ENCODE data around the gene CEP126. TPM values are rescaled to one million over a fixed set of nuclear protein-coding genes. Genes with fewer than 3 reads are reported as not detected.

CEP126 gene
- total and polyA plus RNA-seq, 2 of the 13 experiments (the other 11 are each of a cell fraction or from before 2014, with no cell fraction given): 1.4 to 1.7 TPM

- Histone ChIP-seq H3K9me3 (ENCODE audit: low read length) (no peaks in the 10 kb centered on the region), H3K27me3 (ENCODE audit: control insufficient read depth in 1 of 2, insufficient read depth in 2 of 2, low read length in 2 of 2) (no peaks in the 10 kb centered on the region), H4K20me1 (ENCODE audit: insufficient read depth, low read length) (no peaks in the 10 kb centered on the region), H3K4me3 (replicated peaks in 1 of 3; ENCODE audit: insufficient read depth in 1 of 3, low read depth in 2 of 3, low read length in 3 of 3) (peak within 1 kb of the TSS; percentile 78 to 85 (median 84)), H3K4me1 (ENCODE audit: insufficient read depth, low read length) (peaks cover 34% of the 10 kb centered on the region), H3K79me2 (ENCODE audit: insufficient read depth, low read length) (no peaks in the 10 kb centered on the region), H3K9ac (ENCODE audit: insufficient read depth, low read depth, low read length) (peak within 1 kb of the TSS; percentile 59), H2AFZ (ENCODE audit: low read length) (peak within 1 kb of the TSS; percentile 85), H3K4me2 (ENCODE audit: low read depth, low read length) (peak within 1 kb of the TSS; percentile 81), H3K27ac (ENCODE audit: extremely low read length, insufficient read depth, low read length) (peak within 1 kb of the TSS; percentile 67), H3K36me3 (replicated peaks in 1 of 2; ENCODE audit: control insufficient read depth in 1 of 2, insufficient read depth in 2 of 2, low read length in 2 of 2) (no peaks in the 10 kb centered on the region)
- no peak for TF ChIP-seq ZBTB40 (IDR thresholded peaks at IDR 0.05)
- no peak for TF ChIP-seq ZBTB40 (CRISPR knock-in tag; IDR thresholded peaks at IDR 0.05)
- no peak for TF ChIP-seq ZNF619 (CRISPR knock-in tag; IDR thresholded peaks at IDR 0.05)
- TF ChIP-seq ARID2 (CRISPR knock-in tag; IDR thresholded peaks at IDR 0.05; ENCODE audit: borderline replicate concordance): no peak
- TF ChIP-seq ATF7-NPFF (CRISPR knock-in tag; IDR thresholded peaks at IDR 0.05; ENCODE audit: low read depth): no peak
- TF ChIP-seq MTF2 (CRISPR knock-in tag; IDR thresholded peaks at IDR 0.05; ENCODE audit: borderline replicate concordance): no peak
- no peak for TF ChIP-seq ZNF326 (CRISPR knock-in tag; IDR thresholded peaks at IDR 0.05; ENCODE audit: borderline replicate concordance)
- no peak for TF ChIP-seq ZNF749 (CRISPR knock-in tag; IDR thresholded peaks at IDR 0.05; ENCODE audit: borderline replicate concordance)
- TF ChIP-seq HDAC2 (CRISPR knock-in tag; IDR thresholded peaks at IDR 0.05): no peak
- TF ChIP-seq, protein P1, sequence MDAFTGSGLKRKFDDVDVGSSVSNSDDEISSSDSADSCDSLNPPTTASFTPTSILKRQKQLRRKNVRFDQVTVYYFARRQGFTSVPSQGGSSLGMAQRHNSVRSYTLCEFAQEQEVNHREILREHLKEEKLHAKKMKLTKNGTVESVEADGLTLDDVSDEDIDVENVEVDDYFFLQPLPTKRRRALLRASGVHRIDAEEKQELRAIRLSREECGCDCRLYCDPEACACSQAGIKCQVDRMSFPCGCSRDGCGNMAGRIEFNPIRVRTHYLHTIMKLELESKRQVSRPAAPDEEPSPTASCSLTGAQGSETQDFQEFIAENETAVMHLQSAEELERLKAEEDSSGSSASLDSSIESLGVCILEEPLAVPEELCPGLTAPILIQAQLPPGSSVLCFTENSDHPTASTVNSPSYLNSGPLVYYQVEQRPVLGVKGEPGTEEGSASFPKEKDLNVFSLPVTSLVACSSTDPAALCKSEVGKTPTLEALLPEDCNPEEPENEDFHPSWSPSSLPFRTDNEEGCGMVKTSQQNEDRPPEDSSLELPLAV (CRISPR knock-in tag; conservative IDR thresholded peaks at IDR 0.05; ENCODE audit: low read depth): no peak
- no peak for TF ChIP-seq GATAD2A (CRISPR knock-in tag; IDR thresholded peaks at IDR 0.05)
- in situ Hi-C loops (cut with HindIII; ENCODE audit: extremely low pct_ligation_motif_present, low pct_unique_long_range_greater_than_20kb): loop anchor here (10.0 kb wide), 1 partner anchor 52 kb away; no protein-coding TSS in a partner anchor
- ChIA-PET POLR2A (no interaction called here), CTCF (ENCODE audit: low intra/inter-chr PET ratio, low total read pairs) (no interaction called here)
- 92% methylated on average over 2 of the region's 2 CpGs for WGBS (ENCODE audit: low lambda C conversion rate)
- FAIRE-seq (no peak), DNase-seq (ENCODE audit: low spot score) (no peak), ATAC-seq (no peak)
- intact Hi-C loops (cut with micrococcal nuclease; ENCODE audit: unreplicated experiment): loop anchor here (10.0 kb wide), 1 partner anchor 198 kb away; the partner anchor contains the start of gene YAP1
- no TSS peak for BruUV-seq (replicated peaks)
Measured at GRCh38 chr11:101916422-101916821, 1.6 kb downstream of the CEP126 start, which contains the start of gene ANGPTL5. ANGPTL5 (minus strand) TSS chr11:101916522; CDS start chr11:101907909, 8,613 bp downstream.

Data from HepG2 (cell line).